GM21737 (cell line): ENCODE results near the gene KIAA1217.

Experiments
- ATAC-seq: cut with Tn5 transposase; IDR thresholded peaks from one replicate; pipeline ENCODE4 v1.9.1; 2021; ENCODE audit warnings: mild to moderate bottlenecking, moderate library complexity; ENCODE audit not compliant: unreplicated experiment

Gene KIAA1217

GRCh38 chr10:24488631-24489030 is 279.7 kb downstream of the KIAA1217 start:
- ATAC-seq = no peak

DNA sequence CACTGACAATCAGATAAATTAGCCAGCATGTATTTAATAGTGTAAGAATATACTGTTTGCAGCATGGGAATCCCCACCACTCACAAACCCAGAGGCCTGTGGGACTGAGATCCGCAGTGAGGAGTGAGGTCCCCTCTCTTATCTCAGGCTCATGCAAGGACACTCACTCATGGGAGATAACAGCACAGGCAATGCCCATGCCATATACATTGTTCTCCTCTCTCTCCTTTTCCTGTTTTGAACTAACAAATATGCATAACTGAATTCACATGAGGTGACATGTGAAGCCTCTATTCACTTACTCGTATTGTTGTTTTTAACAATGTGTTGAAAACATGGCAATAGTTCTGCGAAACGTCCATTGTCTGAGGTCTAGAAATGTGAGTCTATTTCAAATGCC is 284.2 kb downstream of the KIAA1217 start:
- no peak for ATAC-seq

DNA sequence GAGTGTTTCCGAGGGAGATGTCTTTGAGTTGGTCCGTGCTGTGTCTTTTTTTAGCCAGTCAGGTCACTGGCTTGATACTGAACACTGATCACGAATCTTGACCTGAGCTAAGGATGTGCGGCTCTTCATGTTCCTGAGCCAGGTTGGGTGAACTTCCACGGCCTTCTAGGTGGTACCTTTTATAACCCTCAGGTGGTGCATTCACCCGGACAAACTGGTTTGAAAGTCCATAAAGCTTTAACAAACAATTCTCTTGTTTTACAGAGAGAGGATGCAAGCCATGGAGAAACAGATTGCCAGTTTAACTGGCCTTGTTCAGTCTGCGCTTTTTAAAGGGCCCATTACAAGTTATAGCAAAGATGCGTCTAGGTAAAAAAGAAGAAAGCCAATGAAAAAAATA is 285.3 kb downstream of the KIAA1217 start:
- no peak for ATAC-seq

GRCh38 chr10:24494777-24495176 is 285.8 kb downstream of the KIAA1217 start:
- ATAC-seq = no peak

DNA sequence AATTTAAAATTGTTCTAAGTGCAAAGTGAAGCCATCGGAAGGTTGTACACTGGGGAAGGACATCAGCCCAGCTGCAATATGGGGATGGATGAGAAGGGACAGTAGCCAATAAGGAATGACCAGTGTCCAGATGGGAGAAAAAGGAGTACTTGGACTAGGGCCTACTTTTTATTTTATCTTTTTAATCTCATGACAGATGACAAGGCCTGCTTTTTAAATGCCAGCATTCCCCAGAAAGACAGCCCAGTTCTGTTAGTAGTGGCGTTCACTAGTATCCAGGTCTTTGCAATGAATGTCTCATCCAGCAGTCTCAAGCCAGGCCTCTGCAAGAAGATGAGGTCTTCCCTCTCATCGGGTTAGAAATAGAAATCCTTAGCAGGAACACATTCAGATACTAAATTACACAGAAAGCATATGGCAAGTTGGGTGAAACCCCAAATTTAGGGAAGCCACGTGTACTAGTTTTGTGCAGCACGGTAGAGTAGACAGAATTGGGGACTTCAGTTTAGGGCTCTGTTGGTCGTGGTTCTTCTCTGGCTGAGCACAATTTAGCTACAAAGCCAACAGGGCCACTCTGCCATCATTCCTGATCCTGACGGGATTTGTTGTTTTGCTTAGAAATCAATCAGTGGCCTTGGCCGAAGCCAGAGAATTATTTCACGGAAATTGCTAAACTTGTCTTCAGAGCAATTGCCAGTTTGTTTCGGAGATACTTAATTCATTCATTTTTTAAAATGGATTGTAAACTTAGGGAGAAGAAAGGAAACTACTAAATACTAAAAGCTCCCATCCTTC is 286.9 kb downstream of the KIAA1217 start:
- no peak for ATAC-seq

DNA sequence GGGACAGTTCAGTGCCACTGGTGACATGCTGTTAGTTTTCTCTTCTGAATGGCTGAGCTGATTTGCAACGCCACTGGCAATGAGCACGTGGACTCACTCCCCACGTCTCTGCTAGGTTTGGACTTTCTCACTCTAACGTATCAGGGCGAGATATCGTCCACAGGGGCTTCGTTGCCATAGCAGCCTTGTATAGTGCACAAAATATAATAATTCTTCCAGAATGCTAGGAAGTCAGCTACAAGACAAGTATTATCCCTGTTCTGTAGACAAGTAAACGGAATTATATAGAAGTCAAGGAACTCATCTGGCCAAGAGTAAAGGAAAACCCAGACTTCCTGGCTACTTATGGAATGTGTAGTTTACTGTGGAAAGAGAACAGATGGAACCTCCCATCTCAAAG is 288.0 kb downstream of the KIAA1217 start:
- ATAC-seq = no peak

GRCh38 chr10:24501056-24501711 is 292.2 kb downstream of the KIAA1217 start:
- no peak for ATAC-seq

GRCh38 chr10:24502006-24502405 is 293.1 kb downstream of the KIAA1217 start:
- no peak for ATAC-seq

DNA sequence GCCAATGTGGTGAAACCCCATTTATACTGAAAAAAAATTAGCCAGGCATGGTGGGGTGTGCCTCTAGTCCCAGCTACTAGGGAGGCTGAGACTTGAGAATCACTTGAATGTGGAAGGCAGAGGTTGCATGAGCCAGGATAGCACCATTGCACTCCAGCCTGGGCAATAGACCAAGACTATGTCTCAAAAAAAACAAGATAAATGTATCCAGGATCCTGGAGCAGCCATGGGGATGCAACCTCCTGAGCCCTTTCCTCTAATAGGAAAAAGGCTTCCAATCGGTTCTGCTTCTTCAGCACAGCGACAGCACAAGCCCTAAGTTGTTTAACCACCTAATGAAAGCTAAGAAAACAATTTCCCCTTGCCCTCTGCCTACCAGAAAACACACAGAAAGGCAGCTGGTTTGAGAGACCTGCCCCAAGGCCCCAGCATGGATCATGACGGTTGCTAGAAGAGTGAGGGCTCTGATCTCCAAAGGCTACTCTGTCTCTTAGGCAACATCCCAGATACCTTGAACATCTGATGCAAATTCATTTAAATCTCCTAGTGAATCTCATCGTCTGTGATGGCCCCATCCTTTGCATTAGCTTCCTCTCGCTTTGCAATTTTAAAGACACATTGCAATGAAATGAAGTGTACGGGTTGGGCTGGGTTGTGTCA is 294.0 kb downstream of the KIAA1217 start:
- ATAC-seq = no peak

DNA sequence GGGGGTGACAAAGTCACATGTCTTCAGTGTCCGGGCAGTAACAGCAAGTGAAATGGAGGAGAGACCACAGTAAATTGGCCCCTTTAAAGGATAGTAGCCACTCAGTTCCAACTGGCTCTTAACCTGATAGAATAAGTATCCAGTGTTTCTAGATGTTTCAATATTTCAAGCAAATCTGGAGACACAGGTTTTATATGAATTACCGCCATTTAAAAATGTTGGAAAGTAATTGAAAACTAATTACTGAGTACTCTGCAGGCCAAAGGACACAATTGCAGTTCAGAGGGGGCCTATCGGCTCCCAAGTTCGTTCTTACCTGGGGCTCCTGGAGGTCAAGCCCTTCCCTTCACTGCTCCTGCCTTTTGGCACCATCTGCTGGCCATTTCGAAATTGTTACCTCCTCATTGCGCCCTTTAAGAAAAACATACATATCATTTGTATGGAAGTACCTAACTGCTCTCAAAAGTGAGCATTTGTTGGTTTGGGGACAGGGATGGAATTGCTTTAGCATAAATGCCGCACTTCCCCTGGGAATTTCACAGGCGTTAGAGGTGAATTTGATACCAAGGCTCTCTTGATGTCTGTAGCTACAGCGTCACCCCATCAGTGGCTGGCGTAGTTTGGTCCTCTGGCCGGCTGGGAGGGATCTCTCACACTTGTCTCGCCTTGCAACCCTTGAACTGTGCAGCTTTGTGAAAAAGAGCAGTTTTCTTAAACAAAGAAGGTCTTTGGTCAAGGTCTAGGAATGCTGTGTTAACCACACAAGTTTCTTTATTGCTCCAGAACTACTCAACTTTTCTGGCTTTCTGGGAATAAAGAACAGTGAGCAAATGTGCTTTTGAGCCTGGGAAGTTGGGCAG is 294.8 kb downstream of the KIAA1217 start:
- ATAC-seq = no peak

- ATAC-seq = no peak
These were observed 296.8 kb downstream of the KIAA1217 start for GRCh38 chr10:24505759-24506158.

GRCh38 chr10:24513155-24513554 is 304.2 kb downstream of the KIAA1217 start:
- ATAC-seq = no peak

- ATAC-seq = no peak
These were observed 306.5 kb downstream of the KIAA1217 start for GRCh38 chr10:24515481-24515880.

- ATAC-seq = no peak
These were observed 309.5 kb downstream of the KIAA1217 start for GRCh38 chr10:24518411-24518810.

- ATAC-seq = no peak
These were observed 310.2 kb downstream of the KIAA1217 start for GRCh38 chr10:24518981-24519597.

GRCh38 chr10:24519950-24520349 is 311.0 kb downstream of the KIAA1217 start:
- no peak for ATAC-seq

DNA sequence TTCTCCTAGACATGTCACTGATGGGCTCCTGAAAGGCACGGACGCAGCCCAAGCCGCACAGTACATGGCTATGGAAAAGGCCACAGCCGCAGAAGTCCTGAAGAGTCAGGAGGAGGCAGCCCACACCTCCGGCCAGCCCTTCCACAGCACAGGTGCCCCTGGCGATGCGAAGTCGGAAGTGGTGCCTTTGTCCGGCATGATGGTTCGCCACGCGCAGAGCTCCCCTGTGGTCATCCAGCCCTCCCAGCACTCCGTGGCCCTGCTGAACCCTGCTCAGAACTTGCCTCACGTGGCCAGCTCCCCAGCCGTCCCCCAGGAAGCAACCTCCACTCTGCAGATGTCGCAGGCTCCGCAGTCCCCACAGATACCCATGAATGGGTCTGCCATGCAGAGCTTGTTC is 315.4 kb downstream of the KIAA1217 start:
- ATAC-seq = no peak

- no peak for ATAC-seq
These were observed 317.2 kb downstream of the KIAA1217 start for GRCh38 chr10:24526085-24526649.

DNA sequence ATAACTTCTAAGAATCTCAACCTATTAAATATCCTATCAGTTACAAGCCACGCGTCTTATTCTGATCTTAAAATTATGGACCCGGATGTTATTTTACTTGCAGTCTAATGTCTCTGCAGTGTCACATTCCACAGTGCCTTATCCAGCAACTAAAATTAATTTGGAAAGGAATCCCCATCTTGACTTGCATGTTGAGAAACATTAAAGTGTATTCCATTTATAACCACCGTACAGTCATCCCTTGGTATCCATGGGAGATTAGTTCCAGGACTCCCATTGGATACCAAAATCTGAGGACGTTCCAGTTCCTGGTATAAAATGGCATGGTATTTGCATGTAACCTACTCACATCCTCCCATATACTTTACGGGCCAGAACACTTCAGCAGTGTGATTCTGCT is 320.0 kb downstream of the KIAA1217 start:
- no peak for ATAC-seq

- no peak for ATAC-seq
These were observed 322.5 kb downstream of the KIAA1217 start for GRCh38 chr10:24531439-24531838.
